OCI-LY7 (cell line): ENCODE results near the gene TULP4. TPM values are rescaled to one million over a fixed set of nuclear protein-coding genes. Genes with fewer than 3 reads are reported as not detected.
A peak's percentile ranks its signal among the peaks of the same experiment; 100 is the strongest.

Experiments used
- Bru-seq: library from RNA; stranded (reverse); fragments of 400-500 nt; gene quantifications from one replicate; lab custom pipeline; 2021; lab: Mats Ljungman, UMichigan
- BruChase-seq, 2 experiments: library from RNA; stranded (reverse); fragments of 400-500 nt; gene quantifications; one replicate each; lab custom pipeline; 2021; lab: Mats Ljungman, UMichigan
- BruUV-seq: library from RNA; stranded (reverse); fragments of 400-500 nt; replicated peaks from 2 replicates; lab custom pipeline; 2021; lab: Mats Ljungman, UMichigan
- CTCF ChIA-PET: fragments of 300-600 bp; sonication (Branson Sonifier 250); formaldehyde crosslinking; loops from one replicate; lab custom pipeline; 2022; ENCODE audit warnings: antibody characterized with exemption; ENCODE audit not compliant: unreplicated experiment; lab: Charles Lee
- POLR2A ChIA-PET: fragments of 300-600 bp; sonication (Branson Sonifier 250); formaldehyde crosslinking; loops from one replicate; lab custom pipeline; 2022; ENCODE audit warnings: antibody characterized with exemption; lab: Charles Lee
- DNase-seq: peaks from one replicate; pipeline ENCODE4 v3.0.0-alpha.2; 2015; ENCODE audit warnings: low spot score
- H2AFZ ChIP-seq: fragments of 200-600 bp; sonication (generic), shearing (Covaris generic); 2 replicates; pipeline ENCODE4 v1.6.1; 2014; ENCODE audit warnings: mild to moderate bottlenecking, antibody characterized with exemption, low read length, moderate library complexity
- H3K27ac ChIP-seq: fragments of 200-600 bp; sonication (generic); 2 replicates; pipeline ENCODE4 v1.5.1; 2014; ENCODE audit warnings: mixed run types, low read depth, mild to moderate bottlenecking, moderate library complexity, low read length, inconsistent platforms; ENCODE audit not compliant: poor library complexity, severe bottlenecking
- H3K36me3 ChIP-seq: fragments of 200-600 bp; sonication (generic); 2 replicates; pipeline ENCODE4 v1.6.1; 2014; ENCODE audit warnings: mild to moderate bottlenecking, antibody characterized with exemption, low read length, moderate library complexity, mixed read lengths; ENCODE audit not compliant: insufficient read depth
- H3K4me1 ChIP-seq: fragments of 200-600 bp; sonication (generic); 2 replicates; pipeline ENCODE4 v1.5.1; 2014; ENCODE audit warnings: mild to moderate bottlenecking, low read length; ENCODE audit not compliant: insufficient read depth, poor library complexity, severe bottlenecking
- H3K4me2 ChIP-seq: fragments of 200-600 bp; sonication (generic); 2 replicates; pipeline ENCODE4 v1.6.1; 2014; ENCODE audit warnings: mild to moderate bottlenecking, low read length
- H3K4me3 ChIP-seq: fragments of 200-600 bp; sonication (generic); 2 replicates; pipeline ENCODE4 v1.5.1; 2014; ENCODE audit warnings: mild to moderate bottlenecking, low read depth, low read length; ENCODE audit not compliant: poor library complexity, severe bottlenecking
- H3K79me2 ChIP-seq: fragments of 200-600 bp; sonication (generic); 2 replicates; pipeline ENCODE4 v1.6.1; 2016; ENCODE audit warnings: low read depth, mild to moderate bottlenecking, low read length, moderate library complexity, mixed read lengths; ENCODE audit not compliant: insufficient read depth
- H3K9me2 ChIP-seq: fragments of 200-600 bp; sonication (generic); 2 replicates; pipeline ENCODE4 v1.6.1; 2016; ENCODE audit warnings: mild to moderate bottlenecking, low read length, mixed read lengths; ENCODE audit not compliant: insufficient read depth
- H3K9me3 ChIP-seq: fragments of 200-600 bp; sonication (generic); 2 replicates; pipeline ENCODE4 v1.6.1; 2014; ENCODE audit warnings: mild to moderate bottlenecking, mixed run types, low read length, mixed read lengths
- H4K20me1 ChIP-seq: fragments of 200-600 bp; sonication (generic); 2 replicates; pipeline ENCODE4 v1.6.1; 2014; ENCODE audit warnings: mild to moderate bottlenecking, antibody characterized with exemption, low read length, moderate library complexity, mixed read lengths; ENCODE audit not compliant: insufficient read depth
- EZH2phosphoT487 ChIP-seq: fragments of 200-600 bp; sonication (generic); IDR thresholded peaks from 2 replicates; pipeline ENCODE4 v1.6.1; 2018; ENCODE audit warnings: low read depth, borderline replicate concordance, mild to moderate bottlenecking, mixed run types, antibody characterized with exemption, low read length, moderate library complexity, mixed read lengths
- intact Hi-C: fragments of 100-400 bp; cut with micrococcal nuclease; formaldehyde crosslinking; loops from one replicate; pipeline ENCODE4 v1.10.0; 2022; ENCODE audit not compliant: unreplicated experiment
- long read RNA-seq: library from polyadenylated mRNA; stranded (forward); transcript quantifications from one replicate; pipeline ENCODE4 v2.0.0, GENCODE V29; 2022
- total RNA-seq, 2 experiments: library from RNA; depleted of rRNA in 1 of 2; stranded (reverse); fragments of >200 nt in 1 of 2; shearing (Covaris generic) in 1 of 2; gene quantifications; 2 replicates each; pipeline ENCODE4 v1.2.3, GENCODE V29; 2014 to 2022
- TF ChIP-seq, protein P1 (sequence below): fragments of 200-600 bp; sonication (generic); conservative IDR thresholded peaks from 2 replicates; pipeline ENCODE4 v1.5.1; 2014; ENCODE audit warnings: mild to moderate bottlenecking, antibody characterized with exemption, low read length, moderate library complexity, mixed read lengths

TULP4 gene, protein sequence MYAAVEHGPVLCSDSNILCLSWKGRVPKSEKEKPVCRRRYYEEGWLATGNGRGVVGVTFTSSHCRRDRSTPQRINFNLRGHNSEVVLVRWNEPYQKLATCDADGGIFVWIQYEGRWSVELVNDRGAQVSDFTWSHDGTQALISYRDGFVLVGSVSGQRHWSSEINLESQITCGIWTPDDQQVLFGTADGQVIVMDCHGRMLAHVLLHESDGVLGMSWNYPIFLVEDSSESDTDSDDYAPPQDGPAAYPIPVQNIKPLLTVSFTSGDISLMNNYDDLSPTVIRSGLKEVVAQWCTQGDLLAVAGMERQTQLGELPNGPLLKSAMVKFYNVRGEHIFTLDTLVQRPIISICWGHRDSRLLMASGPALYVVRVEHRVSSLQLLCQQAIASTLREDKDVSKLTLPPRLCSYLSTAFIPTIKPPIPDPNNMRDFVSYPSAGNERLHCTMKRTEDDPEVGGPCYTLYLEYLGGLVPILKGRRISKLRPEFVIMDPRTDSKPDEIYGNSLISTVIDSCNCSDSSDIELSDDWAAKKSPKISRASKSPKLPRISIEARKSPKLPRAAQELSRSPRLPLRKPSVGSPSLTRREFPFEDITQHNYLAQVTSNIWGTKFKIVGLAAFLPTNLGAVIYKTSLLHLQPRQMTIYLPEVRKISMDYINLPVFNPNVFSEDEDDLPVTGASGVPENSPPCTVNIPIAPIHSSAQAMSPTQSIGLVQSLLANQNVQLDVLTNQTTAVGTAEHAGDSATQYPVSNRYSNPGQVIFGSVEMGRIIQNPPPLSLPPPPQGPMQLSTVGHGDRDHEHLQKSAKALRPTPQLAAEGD (N-terminal part only)
- total RNA-seq (2014; rRNA removed; shearing (Covaris generic)), result 63.7 and 64.8 TPM in 2 replicates
- total RNA-seq (2022), result 51.4 and 62.1 TPM in 2 replicates
- Bru-seq, nascent RNA, result percentile 70 among the genes with signal in this experiment
- BruChase-seq, experiment 1, labeled RNA remaining after a 6-hour chase, result percentile 72 among the genes with signal in this experiment
- percentile 77 among the genes with signal in this experiment for BruChase-seq, experiment 2, labeled RNA remaining after a 2-hour chase
- long read RNA-seq, partial matches to known transcripts, result 1 of 8 reads
- long read RNA-seq, other reads (novel, unspliced or antisense), result 7 of 8 reads

DNA sequence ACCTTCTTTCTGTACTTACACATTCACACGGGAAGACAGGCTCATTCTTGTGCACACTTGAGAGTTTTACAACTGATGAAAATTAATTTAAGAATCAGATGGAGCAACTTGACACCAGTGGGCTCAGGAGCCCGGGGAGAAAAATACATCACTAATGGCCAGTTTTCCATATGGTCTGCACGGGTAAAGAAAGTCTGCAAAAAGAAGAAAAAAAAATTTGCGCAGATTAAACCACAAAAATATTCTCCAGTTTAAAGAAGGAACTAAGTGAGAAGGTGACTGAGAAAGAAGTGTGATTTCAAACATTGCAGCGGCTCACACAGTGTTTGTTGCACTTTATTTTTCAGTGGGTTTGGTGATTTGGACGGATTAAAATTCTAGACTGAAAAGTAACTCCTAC is at the start of gene TULP4:
Gene TULP4 (plus strand): TSS at position 301 of the 400 bp plus-strand sequence. CDS start 1,552 bp downstream, outside the sequence.
- Histone ChIP-seq H3K27ac (no peak within 1 kb of the TSS), H3K4me3 (no peak within 1 kb of the TSS), H3K4me1 (no peaks in the 10 kb centered on the region), H4K20me1 (no peaks in the 10 kb centered on the region), H3K9me3 (peaks cover 4% of the 10 kb centered on the region; the same call in 1 of the 2 replicates), H2AFZ (no peak within 1 kb of the TSS), H3K36me3 (peaks cover 60% of the 10 kb centered on the region), H3K79me2 (no peaks in the 10 kb centered on the region), H3K9me2 (no peaks in the 10 kb centered on the region), H3K4me2 (no peak within 1 kb of the TSS)
- TF ChIP-seq, protein P1, sequence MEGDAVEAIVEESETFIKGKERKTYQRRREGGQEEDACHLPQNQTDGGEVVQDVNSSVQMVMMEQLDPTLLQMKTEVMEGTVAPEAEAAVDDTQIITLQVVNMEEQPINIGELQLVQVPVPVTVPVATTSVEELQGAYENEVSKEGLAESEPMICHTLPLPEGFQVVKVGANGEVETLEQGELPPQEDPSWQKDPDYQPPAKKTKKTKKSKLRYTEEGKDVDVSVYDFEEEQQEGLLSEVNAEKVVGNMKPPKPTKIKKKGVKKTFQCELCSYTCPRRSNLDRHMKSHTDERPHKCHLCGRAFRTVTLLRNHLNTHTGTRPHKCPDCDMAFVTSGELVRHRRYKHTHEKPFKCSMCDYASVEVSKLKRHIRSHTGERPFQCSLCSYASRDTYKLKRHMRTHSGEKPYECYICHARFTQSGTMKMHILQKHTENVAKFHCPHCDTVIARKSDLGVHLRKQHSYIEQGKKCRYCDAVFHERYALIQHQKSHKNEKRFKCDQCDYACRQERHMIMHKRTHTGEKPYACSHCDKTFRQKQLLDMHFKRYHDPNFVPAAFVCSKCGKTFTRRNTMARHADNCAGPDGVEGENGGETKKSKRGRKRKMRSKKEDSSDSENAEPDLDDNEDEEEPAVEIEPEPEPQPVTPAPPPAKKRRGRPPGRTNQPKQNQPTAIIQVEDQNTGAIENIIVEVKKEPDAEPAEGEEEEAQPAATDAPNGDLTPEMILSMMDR, result no peak
- TF ChIP-seq EZH2phosphoT487, result no peak
- BruUV-seq, result no TSS peak
- DNase-seq, result no peak
- intact Hi-C loops, result no loop called here
- CTCF ChIA-PET, result no interaction called here
- POLR2A ChIA-PET, result no interaction called here

DNA sequence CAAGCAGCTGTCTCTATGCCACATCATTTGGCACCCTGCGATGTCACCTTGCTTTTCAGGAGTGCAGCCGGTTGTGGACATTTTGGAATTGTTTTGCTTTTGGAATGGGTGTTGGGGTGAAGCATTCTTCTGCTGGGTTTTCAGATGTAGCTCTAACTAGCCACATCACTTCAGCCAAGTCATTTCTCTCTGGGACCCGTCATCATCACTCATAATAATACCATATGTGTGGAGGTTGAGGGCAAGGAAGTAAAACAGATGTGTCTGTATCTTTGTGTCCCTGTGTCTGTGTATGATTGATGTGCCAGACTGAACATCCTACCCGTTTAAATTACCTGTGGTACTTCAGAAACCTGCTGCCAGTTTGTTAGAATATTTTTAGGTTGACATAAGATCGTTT is 49.5 kb upstream of the TULP4 start:
- Histone ChIP-seq H2AFZ (no peak overlapping the region), H3K4me1 (no peaks in the 10 kb centered on the region), H3K4me3 (no peak overlapping the region), H3K36me3 (peaks cover 15% of the 10 kb centered on the region; the same call in 1 of the 2 replicates), H3K79me2 (peaks cover 11% of the 10 kb centered on the region; the same call in 1 of the 2 replicates), H3K9me3 (no peaks in the 10 kb centered on the region), H3K27ac (no peak overlapping the region), H3K4me2 (no peak overlapping the region), H4K20me1 (peaks cover 10% of the 10 kb centered on the region; the same call in 1 of the 2 replicates), H3K9me2 (no peaks in the 10 kb centered on the region)
- TF ChIP-seq EZH2phosphoT487, result no peak
- TF ChIP-seq, protein P1, result no peak
- POLR2A ChIA-PET, result interaction anchor here (0.8 to 1.9 kb wide), 2 partner anchors 11 to 15 kb away, joined by 3 to 6 read pairs; no protein-coding TSS in a partner anchor
- BruUV-seq, result no TSS peak
- DNase-seq, result no peak
- CTCF ChIA-PET, result no interaction called here
- intact Hi-C loops, result no loop called here
